HCT116 (cell line): ENCODE results near the gene C3orf22. TPM values are rescaled to one million over a fixed set of nuclear protein-coding genes. Genes with fewer than 3 reads are reported as not detected.

Experiments used
- ATAC-seq: fragments of 200-7000 bp; cut with Tn5 transposase; 2 replicates; pipeline ENCODE4 v1.9.1; 2020; ENCODE audit warnings: mild to moderate bottlenecking, moderate library complexity
- BruUV-seq: library from RNA; stranded (reverse); fragments of 400-500 nt; replicated peaks from 2 replicates; lab custom pipeline; 2021; lab: Mats Ljungman, UMichigan
- CTCF ChIA-PET: fragments of 300-600 bp; sonication (Branson Sonifier 250); formaldehyde crosslinking; loops from one replicate; lab custom pipeline; 2021; ENCODE audit warnings: antibody characterized with exemption; lab: Charles Lee
- POLR2A ChIA-PET: fragments of 300-600, 350-600 bp; sonication (Branson Sonifier 250); formaldehyde crosslinking; loops from one replicate; lab custom pipeline; 2021; ENCODE audit warnings: antibody characterized with exemption; lab: Charles Lee
- RAD21 ChIA-PET, 2 experiments: fragments of 300-600 bp; sonication (Branson Sonifier 250); formaldehyde crosslinking; loops; one replicate each; lab custom pipeline; 2023; ENCODE audit warnings: low total read pairs in 2 of 2; ENCODE audit not compliant: uncharacterized antibody in 2 of 2, unreplicated experiment in 2 of 2, low non-redundant PET in 1 of 2; lab: Charles Lee
- DNase-seq: peaks from one replicate; pipeline ENCODE4 v3.0.0-alpha.2; 2010; ENCODE audit warnings: low read depth, low spot score
- H2AFZ ChIP-seq: fragments of 200-600 bp; shearing (Covaris generic), sonication (generic); 2 replicates; pipeline ENCODE4 v1.6.1; 2017; ENCODE audit warnings: low read depth, mixed run types, mixed read lengths, antibody characterized with exemption, low read length; ENCODE audit not compliant: poor library complexity, severe bottlenecking
- H3K27ac ChIP-seq: 2 replicates; pipeline ENCODE4 v1.5.1; 2012; ENCODE audit warnings: low read depth, low read length
- H3K27me3 ChIP-seq: fragments of 200-600 bp; sonication (generic); 2 replicates; pipeline ENCODE4 v1.6.1; 2016; ENCODE audit warnings: mixed run types, low read length, mixed read lengths; ENCODE audit not compliant: insufficient read depth
- H3K36me3 ChIP-seq, 2 experiments: fragments of 200-500 bp in 1 of 2; fragments of 200-600 bp in 1 of 2; sonication (Bioruptor generic) in 1 of 2; sonication (generic) in 1 of 2; 2 replicates each; pipeline versions ENCODE4 v1.5.1 to v1.6.1; 2014 to 2016; ENCODE audit warnings: low read length in 2 of 2, inconsistent platforms in 1 of 2, mixed read lengths in 1 of 2, mixed run types in 1 of 2; ENCODE audit not compliant: insufficient read depth in 2 of 2, control insufficient read depth in 1 of 2
- H3K4me1 ChIP-seq, 2 experiments: fragments of 200-600 bp in 1 of 2; sonication (generic) in 1 of 2; 2 replicates each; pipeline versions ENCODE4 v1.5.1 to v1.6.1; 2012 to 2017; ENCODE audit warnings: low read length in 2 of 2, inconsistent platforms in 1 of 2, mild to moderate bottlenecking in 1 of 2, mixed read lengths in 1 of 2, mixed run types in 1 of 2, moderate library complexity in 1 of 2; ENCODE audit not compliant: insufficient read depth in 2 of 2, control insufficient read depth in 1 of 2
- H3K4me2 ChIP-seq: fragments of 200-600 bp; sonication (generic); 2 replicates; pipeline ENCODE4 v1.6.1; 2017; ENCODE audit warnings: mixed run types, low read length, mixed read lengths
- H3K4me3 ChIP-seq, 2 experiments: fragments of 200-600 bp in 1 of 2; sonication (generic) in 1 of 2; replicated peaks in 1 of 2; 2 replicates each; pipeline ENCODE4 v1.5.1; 2011 to 2016; ENCODE audit warnings: low read length in 2 of 2, control low read depth in 1 of 2, low read depth in 1 of 2, mild to moderate bottlenecking in 1 of 2, mixed read lengths in 1 of 2, mixed run types in 1 of 2
- H3K79me2 ChIP-seq: fragments of 200-600 bp; sonication (generic); 2 replicates; pipeline ENCODE4 v1.6.1; 2017; ENCODE audit warnings: mild to moderate bottlenecking, mixed run types, low read length, moderate library complexity, mixed read lengths; ENCODE audit not compliant: insufficient read depth
- H3K9ac ChIP-seq: fragments of 200-600 bp; sonication (generic); 2 replicates; pipeline ENCODE4 v1.6.1; 2016; ENCODE audit warnings: low read length, mixed read lengths
- H3K9me2 ChIP-seq: fragments of 200-600 bp; sonication (generic), shearing (Covaris generic); 2 replicates; pipeline ENCODE4 v1.6.1; 2017; ENCODE audit warnings: mixed run types, mild to moderate bottlenecking, moderate library complexity; ENCODE audit not compliant: insufficient read depth
- H3K9me3 ChIP-seq, 2 experiments: fragments of 200-500 bp in 1 of 2; fragments of 200-600 bp in 1 of 2; sonication (Bioruptor generic) in 1 of 2; sonication (generic) in 1 of 2; 2 replicates each; pipeline ENCODE4 v1.6.1; 2014 to 2017; ENCODE audit warnings: low read length in 2 of 2, mixed read lengths in 2 of 2, inconsistent platforms in 1 of 2, low read depth in 1 of 2, mild to moderate bottlenecking in 1 of 2, mixed run types in 1 of 2, moderate library complexity in 1 of 2; ENCODE audit not compliant: control insufficient read depth in 1 of 2, insufficient read depth in 1 of 2
- H4K20me1 ChIP-seq: fragments of 200-600 bp; sonication (generic), shearing (Covaris generic); 2 replicates; pipeline ENCODE4 v1.6.1; 2017; ENCODE audit warnings: mixed run types, mild to moderate bottlenecking, moderate library complexity; ENCODE audit not compliant: insufficient read depth
- CBX3 ChIP-seq: IDR thresholded peaks from 2 replicates; pipeline ENCODE4 v1.6.1; 2012; ENCODE audit warnings: low read depth
- EGR1 ChIP-seq: IDR thresholded peaks from 2 replicates; pipeline ENCODE4 v1.6.1; 2012; ENCODE audit warnings: low read depth
- ELF1 ChIP-seq: IDR thresholded peaks from 2 replicates; pipeline ENCODE4 v1.6.1; 2012; ENCODE audit warnings: low read depth, borderline replicate concordance
- JUND ChIP-seq: IDR thresholded peaks from 2 replicates; pipeline ENCODE4 v1.6.1; 2012
- POLR2A ChIP-seq: IDR thresholded peaks from 2 replicates; pipeline ENCODE4 v1.7.0; 2011; ENCODE audit warnings: borderline replicate concordance; ENCODE audit not compliant: insufficient read depth, insufficient read length; ENCODE audit errors: extremely low read depth
- RAD21 ChIP-seq: IDR thresholded peaks from 2 replicates; pipeline ENCODE4 v1.6.1; 2012; ENCODE audit warnings: low read depth, mild to moderate bottlenecking
- SIN3A ChIP-seq: IDR thresholded peaks from 2 replicates; pipeline ENCODE4 v1.6.1; 2012; ENCODE audit warnings: low read depth
- SRF ChIP-seq: IDR thresholded peaks from 2 replicates; pipeline ENCODE4 v1.6.1; 2012; ENCODE audit warnings: low read depth
- YY1 ChIP-seq: IDR thresholded peaks from 2 replicates; pipeline ENCODE4 v1.6.1; 2011; ENCODE audit warnings: low read length, low read depth, moderate library complexity, mild to moderate bottlenecking; ENCODE audit not compliant: insufficient replicate concordance; ENCODE audit errors: extremely low read depth
- ZNF274 ChIP-seq: fragments of 200-500 bp; sonication (Bioruptor generic); IDR thresholded peaks from 2 replicates; pipeline ENCODE4 v1.6.1; 2014; ENCODE audit warnings: mild to moderate bottlenecking, low read depth, low read length, inconsistent platforms
- intact Hi-C: fragments of 100-400 bp; cut with micrococcal nuclease; formaldehyde crosslinking; loops from 2 replicates; pipeline ENCODE4 v1.10.0; 2022
- total RNA-seq: library from RNA; stranded (reverse); gene quantifications from one replicate; pipeline ENCODE4 v1.2.1, GENCODE V29; 2021; ENCODE audit not compliant: unreplicated experiment
- TF ChIP-seq, protein P1 (sequence below): IDR thresholded peaks from 2 replicates; pipeline ENCODE4 v1.6.1; 2012

Gene C3orf22
- total RNA-seq, 1 experiment from 2014 or later = not detected

DNA sequence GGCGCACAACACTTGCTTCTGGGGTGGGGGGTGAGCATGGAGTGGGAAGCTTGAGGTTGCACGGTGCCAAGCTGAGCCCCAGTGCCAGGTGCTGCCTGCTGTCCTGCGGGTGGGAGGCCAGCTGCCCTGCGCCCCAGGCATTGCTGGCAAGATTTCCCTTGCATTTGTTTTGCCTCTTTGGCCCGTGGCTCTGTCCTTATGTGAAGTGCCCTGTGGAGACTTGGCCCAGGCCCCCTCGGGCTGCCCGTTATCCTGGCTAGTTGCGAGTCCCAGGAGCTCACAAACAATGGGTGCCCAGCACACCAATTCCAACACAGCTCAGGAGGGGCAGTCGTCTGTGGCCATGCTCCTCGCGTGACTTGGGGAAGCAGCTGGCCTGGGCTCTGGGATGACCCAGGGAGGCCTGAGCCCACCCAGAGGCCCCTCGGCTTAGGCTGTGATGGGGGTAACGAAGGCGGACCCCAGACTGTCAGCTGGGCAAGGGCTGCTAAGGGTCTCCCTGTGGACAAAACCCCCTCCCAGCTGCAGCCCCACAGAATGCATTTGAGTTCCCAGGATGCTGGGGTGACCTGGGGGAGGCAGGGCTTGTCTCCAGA lies 5.9 kb downstream of the C3orf22 start:
- Histone ChIP-seq H3K79me2 (no peaks in the 10 kb centered on the region), H3K4me1 (no peaks in the 10 kb centered on the region), H3K27ac (no peak overlapping the region), H3K4me2 (no peak overlapping the region), H3K27me3 (no peaks in the 10 kb centered on the region), H3K9ac (no peak overlapping the region), H3K9me3 (no peaks in the 10 kb centered on the region), H3K4me3 (no peak overlapping the region), H2AFZ (no peak overlapping the region), H3K9me2 (no peaks in the 10 kb centered on the region), H4K20me1 (no peaks in the 10 kb centered on the region), H3K36me3 (no peaks in the 10 kb centered on the region)
- no peak for DNase-seq
- intact Hi-C loops = no loop called here
- TF ChIP-seq, protein P1, sequence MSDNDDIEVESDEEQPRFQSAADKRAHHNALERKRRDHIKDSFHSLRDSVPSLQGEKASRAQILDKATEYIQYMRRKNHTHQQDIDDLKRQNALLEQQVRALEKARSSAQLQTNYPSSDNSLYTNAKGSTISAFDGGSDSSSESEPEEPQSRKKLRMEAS = no peak
- TF ChIP-seq RAD21 (no peak), ELF1 (no peak), SRF (no peak), POLR2A (no peak)
- ChIA-PET POLR2A (no interaction called here), CTCF (no interaction called here), RAD21 (no interaction called here)
- no peak for ATAC-seq
- no TSS peak for BruUV-seq

DNA sequence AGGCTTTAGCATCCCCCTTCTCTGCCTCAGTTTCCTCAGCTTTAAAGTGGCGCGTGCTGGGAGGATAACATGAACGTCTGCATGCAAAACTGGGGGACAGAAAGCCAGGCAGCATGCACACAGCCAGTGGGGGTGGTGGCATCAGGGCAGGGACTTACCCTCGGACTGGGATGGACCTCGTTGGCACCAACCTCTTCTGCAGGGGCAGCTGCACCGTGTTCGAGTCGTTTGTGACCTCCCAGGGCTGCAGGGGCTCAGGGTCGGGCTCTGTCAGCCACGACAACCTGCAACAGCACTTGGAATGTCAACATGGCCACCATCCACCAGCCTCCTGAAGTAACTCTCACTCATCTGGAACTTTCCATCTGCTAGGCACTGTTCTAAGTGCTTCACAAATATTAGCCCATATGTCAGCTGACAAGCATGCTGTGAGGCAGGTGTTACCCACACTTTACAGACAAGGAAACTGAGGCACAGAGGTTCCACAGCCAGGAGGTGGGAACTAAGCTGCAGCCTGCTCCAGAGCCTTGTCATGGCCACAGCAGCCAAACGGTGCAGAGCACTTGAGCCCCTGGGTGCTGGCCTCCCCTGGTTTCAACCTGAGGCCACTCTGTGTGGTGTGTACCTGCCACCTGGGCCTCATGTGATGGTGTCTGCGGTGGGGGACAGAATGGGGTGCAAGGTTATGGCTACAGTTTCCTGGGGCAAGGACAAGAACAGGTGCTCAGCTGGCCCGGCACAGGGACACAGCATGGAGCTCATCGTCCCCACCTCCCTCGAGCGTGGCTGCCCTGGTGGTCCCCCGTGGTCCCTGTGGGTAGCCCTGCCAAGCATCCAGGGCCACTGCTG lies 6.7 kb downstream of the C3orf22 start:
- H3K9me2 ChIP-seq = no peaks in the 10 kb centered on the region
- intact Hi-C loops = no loop called here
- no peak for TF ChIP-seq CBX3
- no peak for TF ChIP-seq EGR1
- no peak for TF ChIP-seq JUND
- TF ChIP-seq SIN3A = no peak
- no peak for TF ChIP-seq ZNF274
- no peak for TF ChIP-seq RAD21
- no peak for TF ChIP-seq YY1
- TF ChIP-seq, all 23 proteins: peak for 0
- ChIA-PET RAD21 (no interaction called here), POLR2A (no interaction called here), CTCF (no interaction called here)
- Histone ChIP-seq H2AFZ (no peak overlapping the region), H4K20me1 (no peaks in the 10 kb centered on the region), H3K4me3 (no peak overlapping the region), H3K4me1 (no peaks in the 10 kb centered on the region), H3K27me3 (peaks cover 2% of the 10 kb centered on the region; the same call in 1 of the 2 replicates), H3K9me3 (no peaks in the 10 kb centered on the region), H3K27ac (no peak overlapping the region), H3K9ac (no peak overlapping the region), H3K79me2 (no peaks in the 10 kb centered on the region), H3K36me3 (no peaks in the 10 kb centered on the region), H3K4me2 (no peak overlapping the region)
- no peak for DNase-seq
- no peak for ATAC-seq
- BruUV-seq = no TSS peak
